HS-27A (cell line): ENCODE results near the gene FCMR.

Source experiments
- DNase-seq: peaks from one replicate; pipeline ENCODE4 v3.0.0-alpha.2; 2012; ENCODE audit warnings: low read depth, missing footprints

Gene FCMR

DNA sequence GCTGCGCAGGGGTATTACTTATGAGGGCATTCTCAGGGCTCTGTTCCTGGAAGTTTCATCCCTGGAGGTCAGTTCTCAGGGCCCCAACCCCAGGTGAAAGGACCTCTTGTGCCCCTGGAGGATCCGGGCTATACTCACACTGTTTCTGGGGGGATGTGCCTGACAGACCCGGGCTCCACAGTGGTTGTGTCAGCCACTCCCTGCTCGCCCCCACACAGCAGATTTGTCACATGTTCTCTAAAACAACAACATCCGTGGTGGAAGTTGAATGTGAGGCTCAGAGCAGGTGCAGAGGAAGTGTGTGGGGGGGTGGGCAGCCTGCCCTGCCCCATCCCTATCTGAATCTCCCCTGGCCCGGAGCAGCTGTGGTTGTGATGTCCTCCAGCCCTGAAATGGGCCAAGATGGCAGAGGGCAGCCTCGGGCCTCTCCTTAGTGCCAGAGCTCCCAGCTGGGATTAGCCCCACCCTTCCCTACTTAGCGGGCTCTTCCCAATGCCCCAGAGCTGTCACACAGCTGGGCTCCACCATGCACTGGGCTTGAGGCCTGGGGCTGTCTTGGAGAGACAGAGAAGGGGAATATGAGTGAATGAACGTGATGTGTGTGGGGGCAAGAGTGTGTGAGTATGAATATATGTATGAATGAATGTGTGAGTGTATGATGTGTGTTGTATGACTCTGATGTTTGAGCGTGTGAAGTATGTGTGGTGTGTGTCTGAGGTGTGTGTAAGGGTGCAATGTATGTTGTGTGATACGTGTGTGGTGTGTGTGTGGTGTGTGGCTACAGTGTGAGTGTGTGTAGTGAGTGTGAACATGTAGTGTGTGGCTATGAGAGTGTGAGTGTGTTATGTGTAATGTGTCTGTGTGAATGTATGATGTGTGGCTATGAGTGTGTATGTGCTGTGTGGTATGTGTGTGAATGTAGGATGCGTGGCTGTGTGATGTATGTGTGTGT is 1.5 kb upstream of the FCMR start:
- DNase-seq, result no peak

GRCh38 chr1:206922524-206922923 is 783 bp upstream of the FCMR start:
- no peak for DNase-seq

GRCh38 chr1:206918076-206918475 is 3.7 kb downstream of the FCMR start:
- DNase-seq, result no peak

GRCh38 chr1:206916000-206916709 is 5.6 kb downstream of the FCMR start:
- DNase-seq, result no peak

DNA sequence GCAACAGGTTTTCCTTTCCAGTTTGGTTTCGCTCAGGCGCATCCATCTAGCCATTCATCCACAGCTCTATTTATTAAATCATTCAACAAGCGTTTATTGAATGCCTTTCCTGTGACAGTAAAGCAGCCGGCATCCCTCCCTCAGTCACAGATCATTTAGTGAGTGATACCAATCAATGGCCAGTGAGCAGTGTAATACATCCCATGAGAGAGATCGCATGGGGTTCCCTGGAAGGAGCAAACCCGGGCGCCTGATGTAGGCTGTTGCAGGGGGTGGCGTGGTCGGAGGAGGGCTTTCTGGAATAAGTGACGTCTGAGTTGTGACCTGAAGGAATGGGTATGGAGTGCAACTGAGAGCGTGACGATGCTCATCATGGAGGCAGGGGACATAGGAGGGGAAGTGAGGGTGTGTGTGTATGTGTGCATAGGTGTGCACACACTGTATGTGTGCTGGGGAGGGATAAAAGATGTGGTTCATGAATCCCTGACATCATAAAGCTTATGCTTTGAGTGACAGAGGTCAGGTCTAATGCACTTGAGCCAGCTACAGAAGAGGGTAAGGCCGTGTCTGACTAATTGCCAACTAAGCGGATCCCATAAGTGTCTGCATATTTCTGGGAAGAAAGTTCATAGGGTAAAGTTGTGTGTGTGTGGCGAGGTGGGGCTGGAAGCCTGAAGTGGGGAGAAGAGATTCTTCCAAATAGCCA is 6.6 kb downstream of the FCMR start:
- DNase-seq, result no peak

DNA sequence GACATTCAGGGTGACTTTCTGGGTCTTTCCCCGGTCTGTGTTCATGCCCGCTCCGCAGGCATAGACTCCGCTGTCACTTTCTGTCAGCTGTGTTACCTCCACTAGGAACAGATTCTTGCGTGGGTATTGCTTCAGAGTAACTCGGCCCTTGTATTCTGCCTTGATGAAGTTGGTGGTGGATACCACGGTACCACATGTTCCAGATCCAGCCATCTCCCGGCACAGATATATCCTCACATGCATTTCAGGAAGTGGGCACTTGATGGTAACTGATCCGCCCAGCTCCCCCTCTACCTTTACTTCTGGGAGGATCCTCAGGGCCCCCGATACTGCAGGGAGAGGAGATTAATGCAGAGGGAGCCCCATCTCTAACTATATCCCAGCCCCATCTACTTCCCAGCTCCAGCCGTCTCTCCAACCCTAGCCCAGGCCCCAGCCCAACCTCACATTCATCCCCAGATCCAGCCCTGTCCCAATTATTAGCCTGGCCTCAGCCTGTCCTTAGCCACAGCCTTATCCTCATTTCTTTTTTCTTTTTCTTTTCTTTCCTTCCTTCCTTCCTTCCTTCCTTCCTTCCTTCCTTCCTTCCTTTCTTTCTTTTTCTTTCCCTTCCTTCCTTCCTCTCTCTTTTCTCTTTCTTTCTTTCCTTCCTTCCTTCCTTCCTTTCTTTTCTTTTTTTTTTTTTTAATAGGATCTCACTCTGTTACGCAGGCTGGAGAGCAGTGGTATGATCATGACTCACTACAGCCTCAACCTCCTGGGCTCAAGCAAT is 7.8 kb downstream of the FCMR start:
- no peak for DNase-seq

DNA sequence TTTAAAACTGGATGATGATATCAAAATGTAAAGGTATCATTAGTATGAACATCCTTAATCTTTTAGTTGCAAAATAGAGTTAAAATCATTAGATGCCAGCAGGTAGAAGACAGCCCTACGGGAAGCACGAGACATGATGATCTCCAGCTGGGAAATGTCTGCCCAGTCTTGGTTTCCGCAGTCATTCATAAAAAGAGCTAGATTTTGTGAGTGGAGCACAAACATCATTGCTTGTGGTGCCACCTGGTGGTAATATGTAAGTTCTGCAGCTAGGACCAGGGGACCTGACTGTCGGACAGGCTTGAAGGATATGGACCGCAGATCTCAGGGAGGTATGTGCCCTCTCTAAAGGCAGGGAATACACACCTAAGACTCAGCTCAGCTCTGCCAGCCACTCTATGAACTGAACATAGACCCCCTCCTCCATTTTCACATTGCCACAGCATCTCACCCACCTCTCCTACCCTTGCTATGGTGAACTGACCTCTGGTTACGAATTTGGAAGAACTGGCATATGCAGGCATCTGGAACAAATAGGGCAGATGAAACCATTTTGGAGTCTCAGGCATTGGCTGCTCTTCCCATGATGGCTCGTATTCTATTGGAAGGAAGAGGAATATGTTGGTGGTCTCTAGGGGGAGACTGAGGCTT is 9.2 kb downstream of the FCMR start:
- DNase-seq, result no peak

- DNase-seq, result no peak
These were observed 10.6 kb downstream of the FCMR start for GRCh38 chr1:206911064-206911663.

DNA sequence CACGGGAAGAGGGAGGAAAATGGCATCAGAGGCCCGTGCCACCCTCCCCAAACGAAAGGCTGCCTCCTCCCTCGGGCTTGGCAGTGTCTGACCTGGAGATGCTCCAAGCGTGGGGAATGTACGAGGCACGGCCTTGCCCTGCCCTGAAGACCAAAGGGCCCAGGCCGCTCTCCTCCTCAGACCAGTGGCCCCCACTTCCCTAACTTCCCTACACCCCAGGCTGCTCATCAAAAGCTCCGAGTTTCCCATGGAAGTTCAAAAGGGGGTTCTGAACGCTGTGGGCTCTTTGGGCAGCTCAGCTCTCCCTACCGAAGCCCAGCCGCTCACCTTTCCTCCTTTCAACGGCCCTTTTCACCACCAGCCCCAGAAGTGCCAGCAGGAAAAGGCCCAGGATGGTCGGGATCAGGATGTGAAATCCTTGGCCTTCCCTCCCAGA is 11.8 kb downstream of the FCMR start:
- no peak for DNase-seq

- DNase-seq, result no peak
These were observed 12.4 kb downstream of the FCMR start for GRCh38 chr1:206909161-206909882.

GRCh38 chr1:206908038-206908437 is 13.7 kb downstream of the FCMR start:
- no peak for DNase-seq

DNA sequence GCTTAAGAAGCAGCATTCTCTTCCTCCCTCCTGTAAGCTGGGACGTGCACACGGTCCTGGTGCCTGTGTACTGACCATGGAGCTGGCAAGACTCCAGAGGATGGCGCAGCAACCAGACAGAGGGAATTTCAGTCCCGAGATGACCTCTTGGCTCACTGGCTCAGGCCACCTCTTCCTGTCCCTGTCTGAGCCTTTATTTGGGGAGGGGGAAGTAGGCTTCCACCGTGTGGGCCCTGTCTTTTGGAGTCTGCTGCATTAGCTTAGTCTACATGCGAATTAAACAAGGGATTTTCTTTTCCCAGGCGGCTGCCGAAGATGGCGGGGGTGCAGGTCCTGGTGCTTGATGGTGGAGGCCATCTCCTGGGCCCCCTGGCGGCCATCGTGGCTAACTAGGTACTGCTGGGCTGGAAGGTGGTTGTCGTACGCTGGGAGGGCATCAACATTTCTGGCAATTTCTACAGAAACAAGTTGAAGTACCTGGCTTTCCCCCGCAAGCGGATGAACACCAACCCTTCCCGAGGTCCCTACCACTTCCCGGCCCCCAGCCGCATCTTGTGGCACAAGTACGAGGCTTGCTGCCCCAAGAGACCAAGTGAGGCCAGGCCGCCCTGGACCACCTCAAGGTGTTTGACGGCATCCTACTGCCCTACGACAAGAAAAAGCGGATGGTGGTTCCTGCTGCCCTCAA is 14.3 kb downstream of the FCMR start:
- no peak for DNase-seq

DNA sequence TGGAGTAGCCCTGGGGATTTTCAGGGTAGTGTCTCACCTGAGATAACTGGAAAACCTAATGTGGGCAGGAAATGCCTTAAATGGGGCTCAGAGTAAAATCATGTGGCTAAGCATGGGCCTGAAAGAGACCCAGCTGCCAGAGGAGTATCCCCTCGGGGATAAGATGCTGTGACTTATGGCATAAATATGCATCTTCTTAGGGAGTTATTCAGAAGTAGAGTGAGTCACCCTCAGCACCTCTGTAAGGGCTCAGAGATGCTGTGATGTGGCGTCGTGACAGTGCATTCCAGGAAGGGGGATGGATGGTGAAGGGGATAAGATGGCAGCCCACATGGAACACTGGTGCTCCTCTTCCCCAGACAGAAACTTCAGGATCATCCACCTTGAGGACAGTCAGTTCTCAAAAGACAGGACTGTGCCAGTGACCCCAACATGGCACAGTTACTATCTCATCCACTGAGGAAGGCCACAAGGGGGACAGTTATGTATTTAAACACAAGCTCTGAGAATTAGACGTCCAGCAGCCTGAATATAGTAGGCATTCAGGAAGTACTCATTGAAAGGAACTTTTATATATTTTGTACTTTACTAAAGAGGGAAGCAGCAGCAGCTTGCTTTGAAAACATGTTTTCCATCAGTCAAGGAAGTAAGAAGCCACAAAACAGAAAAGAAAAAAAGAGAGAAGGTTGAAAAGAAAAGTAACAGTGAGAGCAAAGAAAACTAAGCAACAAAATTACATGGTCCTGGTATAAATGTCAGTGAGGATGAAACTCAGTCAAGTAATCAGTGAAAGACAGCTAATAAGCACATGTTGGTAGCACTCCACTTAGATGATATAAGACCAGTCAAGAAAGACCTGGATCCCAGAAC is 16.2 kb downstream of the FCMR start:
- peak; percentile 95 for DNase-seq

- DNase-seq, result no peak
These were observed 17.2 kb downstream of the FCMR start for GRCh38 chr1:206904423-206905142.

DNA sequence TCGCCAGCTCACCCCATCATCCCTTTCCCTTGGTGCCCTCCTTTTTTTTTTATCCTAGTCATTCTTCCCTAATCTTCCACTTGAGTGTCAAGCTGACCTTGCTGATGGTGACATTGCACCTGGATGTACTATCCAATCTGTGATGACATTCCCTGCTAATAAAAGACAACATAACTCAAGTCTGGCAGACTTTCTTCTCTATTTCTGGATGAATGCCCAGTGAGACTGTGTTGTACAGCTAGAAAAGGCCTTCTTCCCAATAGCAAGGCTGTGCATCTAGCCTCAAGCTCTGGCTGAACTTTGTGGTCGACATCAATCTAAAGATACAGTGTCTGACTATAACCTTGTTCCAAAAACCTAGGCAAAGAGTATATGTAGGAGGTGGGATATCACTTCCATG is 18.1 kb downstream of the FCMR start:
- DNase-seq, result no peak

GRCh38 chr1:206902702-206903101 is 19.0 kb downstream of the FCMR start:
- no peak for DNase-seq

DNA sequence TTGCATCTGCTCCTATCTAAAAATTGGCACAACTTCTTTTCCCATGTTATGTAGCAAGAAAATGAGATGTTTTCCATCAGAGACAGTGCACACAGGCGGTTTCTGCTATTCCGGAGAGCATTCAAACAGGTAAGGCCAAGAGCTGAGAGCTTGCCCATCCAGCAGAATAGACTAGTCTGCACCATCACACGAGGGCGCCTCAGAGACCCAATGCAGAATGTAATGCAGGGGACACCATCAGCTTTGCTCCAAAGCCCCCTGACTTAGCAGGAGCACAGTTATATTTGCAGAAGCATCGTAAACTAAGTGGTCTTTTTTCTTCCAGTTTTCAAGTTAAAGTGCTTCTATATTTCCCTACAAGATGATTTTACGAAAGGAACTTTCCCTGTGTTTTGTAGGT is 19.8 kb downstream of the FCMR start:
- no peak for DNase-seq

DNA sequence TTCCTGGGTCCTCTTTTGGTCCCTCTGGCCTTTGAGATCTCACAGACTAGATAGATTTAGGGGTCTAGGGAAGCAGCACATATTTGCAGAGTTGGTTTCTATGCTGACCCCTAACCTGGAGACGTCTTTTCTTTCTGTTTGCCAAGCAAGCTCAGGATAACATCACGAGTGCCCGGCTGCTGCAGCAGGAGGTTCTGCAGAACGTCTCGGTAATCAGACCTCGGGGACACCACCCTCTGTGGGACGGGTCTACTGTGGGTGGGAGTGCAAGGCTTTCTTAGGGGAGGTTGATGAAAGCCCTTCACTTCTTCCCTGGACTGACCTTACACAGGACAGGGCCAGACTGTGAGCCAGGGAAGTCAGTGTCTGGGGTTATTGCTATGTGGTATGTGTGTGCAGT is 21.6 kb downstream of the FCMR start:
- DNase-seq, result no peak
